HG03565 (cell line): ENCODE data around the gene PIP5K1B.
A peak's percentile ranks its signal among the peaks of the same experiment; 100 is the strongest.
"Not testable (repeated sequence)": the region's sequence is repeated elsewhere in the genome, so short reads cannot be mapped to it uniquely, and the experiment has no call there.

Experiments used
- ATAC-seq: cut with Tn5 transposase; IDR thresholded peaks from one replicate; pipeline ENCODE4 v1.9.1; 2021; ENCODE audit warnings: mild to moderate bottlenecking, moderate library complexity; ENCODE audit not compliant: unreplicated experiment

Gene PIP5K1B

DNA sequence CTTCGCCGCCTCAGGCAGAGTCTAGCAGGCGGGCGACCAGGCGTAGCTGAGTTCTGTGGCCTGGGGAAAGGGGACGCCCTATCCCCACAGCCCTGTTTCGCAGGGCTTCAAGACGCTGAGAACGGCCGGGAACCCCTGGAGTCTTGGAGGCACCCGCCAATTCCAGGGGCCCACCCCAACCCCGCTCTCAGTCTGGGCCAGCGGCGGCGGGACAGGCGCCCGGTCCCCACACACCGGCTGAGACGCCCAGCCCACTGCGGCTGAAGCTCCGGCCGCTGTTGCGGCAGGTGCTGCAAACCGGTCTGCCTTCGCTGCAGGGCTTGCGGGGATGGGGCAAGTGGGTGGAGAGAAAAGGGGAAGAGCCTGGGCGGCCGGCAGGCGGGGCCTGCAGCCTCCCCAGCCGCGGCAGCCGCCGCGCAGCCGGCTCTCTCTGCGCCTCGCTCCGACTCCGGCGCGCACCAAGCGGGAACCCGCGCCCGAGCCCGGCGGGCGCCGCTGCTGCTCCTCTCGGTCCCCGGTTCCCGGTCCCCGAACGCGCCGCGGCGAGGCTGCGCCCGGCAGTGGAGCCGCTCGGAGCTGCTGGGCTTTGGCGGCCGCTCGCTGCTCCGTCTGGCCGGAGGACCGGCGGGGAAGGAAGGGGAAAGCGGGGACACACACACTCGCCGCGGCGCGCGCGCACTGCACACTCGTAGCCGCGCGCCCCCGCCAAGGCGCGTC lies at the start of gene PIP5K1B:
Gene PIP5K1B, plus strand, starts transcription at position 427 of the 717 bp plus-strand sequence. CDS start 117,375 bp downstream, outside the sequence.
- peak; percentile 68 for ATAC-seq

GRCh38 chr9:68664036-68664435 lies 41.0 kb upstream of the PIP5K1B start:
- no peak for ATAC-seq

- no peak for ATAC-seq
Observed at GRCh38 chr9:68668127-68668526, 36.9 kb upstream of the PIP5K1B start.

DNA sequence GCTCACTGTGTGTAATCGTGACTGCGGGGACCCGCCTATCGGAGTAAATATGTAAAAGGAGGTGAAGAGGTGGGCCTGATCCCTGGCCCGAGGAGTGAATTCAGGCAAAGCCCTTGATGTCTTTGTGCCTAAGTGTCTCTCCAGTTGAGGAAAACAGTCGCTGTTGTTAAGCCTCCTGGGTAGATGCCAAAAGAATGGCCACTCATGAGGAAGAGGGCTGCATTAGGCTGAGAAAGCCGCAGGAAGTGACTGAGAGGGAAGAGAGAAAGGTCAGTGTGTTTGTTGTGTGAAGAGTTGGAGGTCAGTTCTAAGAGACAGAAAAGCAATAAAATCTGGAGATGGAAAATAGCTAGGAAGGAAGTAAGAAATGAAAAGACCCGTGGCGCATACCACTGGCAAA lies 35.8 kb upstream of the PIP5K1B start:
- no peak for ATAC-seq

GRCh38 chr9:68672215-68672614 lies 32.8 kb upstream of the PIP5K1B start:
- no peak for ATAC-seq

- ATAC-seq = no peak
Observed at GRCh38 chr9:68672625-68673024, 32.4 kb upstream of the PIP5K1B start.

DNA sequence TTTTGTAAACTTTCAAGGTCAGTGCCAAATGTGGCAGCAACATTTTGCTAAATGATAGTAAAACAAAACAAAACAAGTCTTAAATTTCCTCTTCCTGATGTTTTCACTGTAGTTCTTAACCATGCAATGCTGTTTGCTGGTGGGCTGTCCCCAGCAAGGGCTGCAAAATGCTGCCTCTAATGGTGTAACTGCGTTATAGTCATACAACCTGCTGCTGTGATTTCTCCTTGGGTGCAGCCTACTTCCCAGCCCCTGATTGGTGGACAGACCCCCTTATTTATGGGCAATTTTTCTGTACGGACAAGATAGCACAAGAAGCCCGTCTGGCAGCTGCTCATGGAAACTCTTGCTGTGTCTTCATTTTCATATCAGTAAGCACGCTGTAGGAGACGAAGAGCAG lies 26.6 kb upstream of the PIP5K1B start:
- ATAC-seq = no peak

DNA sequence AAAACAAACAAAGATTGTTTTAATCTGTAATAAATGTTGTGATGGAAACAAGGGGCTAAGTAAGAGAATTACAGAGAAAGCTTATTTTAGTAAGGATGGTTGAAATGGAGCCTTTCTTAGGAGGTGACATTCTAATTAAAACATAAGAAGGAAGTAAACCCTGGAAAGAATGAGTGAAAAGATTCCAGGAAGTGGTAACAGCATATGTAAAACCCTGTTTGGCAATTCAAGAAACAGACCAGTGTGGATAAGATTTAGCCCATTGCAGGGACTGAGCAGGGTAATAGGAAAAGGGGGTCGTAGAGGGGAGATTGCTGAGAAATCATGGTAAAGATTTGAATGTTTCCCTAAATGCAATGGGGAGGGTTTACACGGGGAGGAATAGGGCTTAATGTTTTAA lies 21.6 kb upstream of the PIP5K1B start:
- ATAC-seq = no peak

- ATAC-seq = no peak
Observed at GRCh38 chr9:68685213-68685612, 19.8 kb upstream of the PIP5K1B start.

GRCh38 chr9:68685770-68686169 lies 19.3 kb upstream of the PIP5K1B start:
- peak; percentile 72 for ATAC-seq

GRCh38 chr9:68690088-68690487 lies 15.0 kb upstream of the PIP5K1B start:
- ATAC-seq = no peak

DNA sequence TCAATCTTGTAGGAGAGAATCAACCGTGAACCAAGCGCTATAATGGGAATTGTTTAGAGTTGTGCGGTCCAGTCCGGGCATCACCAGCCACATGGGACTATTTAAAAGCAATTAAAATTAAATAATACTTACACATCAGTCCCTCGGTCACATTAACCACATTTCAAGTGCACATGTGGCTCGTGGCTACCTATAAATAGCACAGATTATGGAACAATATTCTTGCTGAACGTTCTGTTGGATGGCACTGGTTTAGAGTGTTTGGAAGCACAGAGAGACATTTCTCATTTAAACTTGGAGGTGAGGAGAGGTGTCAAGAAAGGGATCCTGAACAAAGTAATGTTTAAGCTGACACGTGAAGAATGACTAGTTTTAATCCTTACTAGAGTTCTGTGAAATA lies 12.5 kb upstream of the PIP5K1B start:
- ATAC-seq = no peak

DNA sequence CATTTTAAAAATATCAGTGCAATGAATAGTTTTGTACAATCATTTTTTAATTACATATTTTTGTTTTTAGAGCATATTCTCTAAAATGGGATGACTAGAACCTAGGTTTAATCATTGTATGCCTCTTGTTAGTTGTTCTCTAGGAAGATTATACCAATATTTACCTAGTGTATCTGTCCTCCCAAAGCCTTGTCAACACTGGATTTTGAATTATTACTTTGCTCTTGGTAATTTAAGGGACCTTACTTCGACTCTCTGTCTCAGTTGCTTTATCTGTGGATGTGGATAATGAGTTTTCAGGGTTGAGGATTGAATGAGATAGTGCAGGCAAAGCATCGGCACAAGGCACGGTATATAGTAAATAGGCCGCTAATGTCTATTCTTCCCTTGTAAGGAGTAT lies 10.9 kb upstream of the PIP5K1B start:
- ATAC-seq = no peak

GRCh38 chr9:68697851-68698250 lies 7.2 kb upstream of the PIP5K1B start:
- ATAC-seq = no peak

GRCh38 chr9:68698943-68699509 lies 6.0 kb upstream of the PIP5K1B start:
- no peak for ATAC-seq

GRCh38 chr9:68699625-68700024 lies 5.4 kb upstream of the PIP5K1B start:
- not testable (repeated sequence) for ATAC-seq

DNA sequence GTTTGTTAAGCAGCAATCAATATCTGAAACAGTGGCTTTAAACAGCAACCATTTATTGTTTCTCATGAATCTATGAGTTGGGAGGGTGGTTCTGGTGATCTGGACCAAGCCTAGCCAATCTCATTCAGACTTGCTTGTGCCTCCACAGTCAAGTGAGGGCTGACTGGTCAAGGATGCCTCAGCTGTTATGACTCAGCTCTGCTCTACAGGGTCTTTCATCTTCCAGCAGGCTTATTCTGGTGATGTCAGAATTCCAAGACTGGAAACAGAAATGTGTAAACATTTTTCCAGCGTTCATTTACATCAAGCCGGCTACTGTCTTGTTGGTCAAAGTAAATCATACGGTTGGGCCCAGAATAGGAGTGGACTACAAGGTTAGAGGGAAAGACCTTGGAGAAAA lies 2.5 kb upstream of the PIP5K1B start:
- no peak for ATAC-seq

GRCh38 chr9:68703672-68704071 lies 1.4 kb upstream of the PIP5K1B start:
- no peak for ATAC-seq

GRCh38 chr9:68704498-68704813 lies 584 bp upstream of the PIP5K1B start:
- no peak for ATAC-seq

GRCh38 chr9:68705531-68706362 lies 707 bp downstream of the PIP5K1B start:
- no peak for ATAC-seq

DNA sequence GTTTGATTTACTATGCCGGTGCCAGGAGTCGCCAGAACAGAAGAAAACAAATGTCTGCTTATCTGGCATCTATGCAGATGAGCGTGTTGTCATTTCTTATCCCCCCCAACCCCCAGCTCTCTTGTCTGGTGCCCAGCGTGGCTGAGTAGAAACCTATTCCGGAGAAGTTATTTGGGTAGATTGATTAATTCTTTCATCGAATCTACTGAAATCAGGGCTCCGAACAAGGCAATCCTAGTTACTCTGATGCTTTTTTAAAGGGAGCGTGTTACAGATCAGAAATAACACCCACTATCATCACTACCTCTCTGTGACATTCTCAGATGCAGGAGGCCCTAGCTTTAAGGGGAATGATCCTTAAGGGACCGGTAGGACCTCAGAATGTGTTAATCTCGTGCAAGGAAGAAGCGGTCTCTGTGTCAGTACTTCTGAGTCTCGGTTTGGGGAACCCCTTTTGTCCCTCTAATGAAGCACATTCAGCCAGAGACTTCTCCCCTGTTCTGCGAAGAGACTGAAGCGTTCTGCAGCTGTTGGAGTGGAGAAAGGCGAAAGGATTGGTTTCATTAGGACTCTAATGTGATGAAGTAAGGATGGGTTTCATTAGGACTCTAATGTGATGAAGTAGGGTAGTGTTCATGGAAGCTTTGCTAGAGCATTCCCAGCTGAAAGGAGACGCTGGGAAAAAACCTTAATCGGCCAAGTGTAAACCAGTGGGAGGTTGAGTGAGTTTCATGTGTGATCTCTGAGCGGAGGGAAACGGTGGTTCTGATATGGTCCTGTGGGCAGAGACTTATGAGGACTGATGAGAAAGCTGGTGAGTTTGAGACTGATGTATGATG lies 1.5 kb downstream of the PIP5K1B start:
- ATAC-seq = peak; percentile 27
